GM18861 (cell line): ENCODE results near the gene LRRIQ4.

Experiments used
- ATAC-seq: cut with Tn5 transposase; IDR thresholded peaks from one replicate; pipeline ENCODE4 v1.9.1; 2021; ENCODE audit not compliant: unreplicated experiment

The LRRIQ4 gene

DNA sequence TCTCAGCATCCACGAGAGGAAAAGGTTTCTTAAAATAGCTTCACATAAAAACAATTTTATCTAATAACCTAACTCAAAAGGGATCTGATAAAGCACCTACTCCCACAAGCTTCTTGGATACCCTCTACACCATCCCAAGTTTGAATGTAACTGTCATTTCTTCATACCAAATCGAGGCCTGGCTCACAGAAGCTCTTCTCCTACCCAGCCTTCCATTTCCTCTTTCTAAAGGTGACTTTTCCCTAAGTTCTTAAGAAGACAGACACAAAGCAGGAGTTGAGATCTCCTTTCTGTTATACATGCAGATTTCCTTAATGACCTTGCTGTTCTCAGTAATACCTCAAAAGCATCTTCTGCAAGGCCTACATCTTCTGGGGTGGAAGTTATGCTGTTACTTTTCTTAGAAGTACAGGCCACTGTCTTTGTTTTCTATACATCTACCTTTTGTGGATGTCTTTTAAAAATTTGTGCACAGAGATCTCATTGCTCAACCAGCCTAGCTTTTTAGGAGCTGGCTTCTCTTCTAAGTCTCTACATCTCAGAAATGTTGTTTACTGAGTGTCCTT, 3.4 kb upstream of the LRRIQ4 start:
- ATAC-seq: no peak

DNA sequence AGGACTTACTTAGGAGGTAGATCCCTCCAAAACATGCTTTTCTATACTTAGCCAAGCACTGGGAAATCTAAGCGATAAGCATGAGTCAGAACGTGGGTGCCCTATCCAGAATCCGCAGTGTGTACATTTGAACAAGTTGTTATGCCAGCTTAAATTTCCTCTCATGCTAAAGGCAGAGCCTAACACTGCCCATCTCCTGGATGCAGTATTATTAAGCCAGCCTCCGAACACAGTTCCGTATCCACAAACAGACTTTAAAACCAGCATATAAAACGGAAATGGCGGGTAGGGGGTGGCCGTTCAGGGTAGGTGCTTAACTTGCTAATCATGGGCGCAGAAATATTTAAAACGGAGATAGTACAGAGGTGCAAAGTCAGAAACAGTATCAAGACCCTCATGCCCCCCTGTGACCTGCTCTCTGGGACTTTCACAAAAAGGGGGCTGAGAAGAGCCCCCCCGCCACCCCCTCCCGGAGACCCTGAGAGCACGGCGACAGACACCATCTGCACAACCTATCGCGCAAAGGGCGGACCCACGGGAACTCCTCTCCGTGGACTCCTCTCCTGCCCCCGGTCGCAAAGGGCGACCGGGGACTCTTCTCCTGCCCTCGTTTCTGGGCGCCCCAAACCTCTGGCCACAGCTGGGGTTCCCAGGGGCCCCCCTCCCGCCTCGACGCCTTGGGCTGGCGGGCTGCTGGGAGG, 889 bp upstream of the LRRIQ4 start:
- ATAC-seq: no peak

DNA sequence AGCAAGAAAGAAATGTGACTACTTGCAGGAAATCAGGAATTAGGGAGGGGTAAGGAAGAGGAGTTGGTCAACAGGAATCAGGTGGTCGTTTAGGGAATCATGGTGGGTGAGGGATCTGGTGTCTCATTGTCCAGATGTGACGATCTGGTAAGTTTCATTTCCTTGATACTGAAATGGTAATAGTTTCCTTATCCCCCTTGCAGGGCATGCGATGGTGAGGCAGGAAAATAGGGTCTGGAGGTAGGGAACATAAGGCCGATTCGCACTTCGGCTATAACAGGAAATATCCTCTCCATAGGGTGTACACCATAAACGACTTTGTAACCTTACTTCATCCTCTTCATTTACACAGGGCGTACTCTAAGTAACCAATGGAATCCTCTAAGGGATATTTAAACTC, 608 bp downstream of the LRRIQ4 start:
- no peak for ATAC-seq

DNA sequence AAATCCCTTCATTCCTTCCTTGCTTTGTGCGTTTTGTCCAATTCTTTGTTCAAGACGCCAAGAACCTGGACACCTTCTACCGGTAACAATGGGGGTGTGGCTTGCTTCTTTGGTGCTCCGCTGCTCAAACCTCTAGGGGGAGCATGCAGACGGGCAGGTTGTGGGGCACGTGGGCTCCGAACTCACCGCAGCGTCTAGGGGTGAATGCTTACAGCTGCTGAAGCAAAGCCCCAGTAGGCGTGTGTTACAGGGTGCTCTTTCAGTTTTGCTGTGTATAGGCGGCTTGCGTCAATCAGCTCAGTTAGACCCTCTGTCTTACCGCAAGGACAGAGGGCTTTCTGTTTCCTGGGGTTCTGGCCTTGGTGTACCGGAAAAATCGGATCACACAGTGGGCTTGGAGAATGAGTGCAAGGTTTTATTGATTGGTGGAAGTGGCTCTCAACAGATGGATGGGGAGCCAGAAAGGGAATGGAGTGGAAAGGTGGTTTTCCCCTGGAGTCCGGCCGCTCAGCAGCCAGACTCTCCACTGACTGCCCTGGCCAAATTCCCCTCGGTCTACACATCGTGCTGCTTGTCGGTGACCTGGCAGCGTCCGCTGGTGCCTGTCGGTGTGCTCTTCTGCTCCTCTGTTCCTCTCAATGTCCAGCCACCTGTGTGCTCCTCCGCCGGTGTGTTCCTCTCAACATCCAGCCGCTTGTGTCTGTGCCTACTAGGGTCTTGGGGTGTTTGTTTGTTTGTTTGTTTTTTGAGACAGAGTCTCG, 1.3 kb downstream of the LRRIQ4 start:
- peak; percentile 91 for ATAC-seq

DNA sequence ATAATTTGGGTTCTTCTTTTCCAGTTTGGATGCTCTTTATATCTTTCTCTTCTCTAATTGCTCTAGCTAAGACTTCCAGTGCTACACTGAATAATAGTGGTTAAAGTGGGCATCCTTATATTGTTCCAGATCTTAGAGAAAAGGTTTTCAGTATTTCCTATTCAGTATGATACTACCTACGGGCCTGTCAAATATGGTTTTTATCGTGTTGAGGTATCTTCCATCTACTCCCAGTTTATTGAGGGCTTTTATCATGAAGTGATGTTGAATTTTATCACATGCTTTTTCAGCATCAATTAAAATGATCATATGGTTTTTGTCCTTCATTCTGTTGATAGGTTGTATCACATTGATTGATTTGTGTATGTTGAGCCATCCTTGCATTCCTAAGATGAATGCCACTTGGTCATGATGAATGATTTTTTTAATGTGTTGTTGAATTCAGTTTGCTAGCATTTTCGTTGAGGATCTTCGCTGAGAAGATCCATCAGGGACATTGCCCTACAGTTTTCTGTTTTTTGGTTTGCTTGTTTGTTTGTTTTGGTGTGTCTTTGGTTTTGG, 3.0 kb downstream of the LRRIQ4 start:
- ATAC-seq: no peak

DNA sequence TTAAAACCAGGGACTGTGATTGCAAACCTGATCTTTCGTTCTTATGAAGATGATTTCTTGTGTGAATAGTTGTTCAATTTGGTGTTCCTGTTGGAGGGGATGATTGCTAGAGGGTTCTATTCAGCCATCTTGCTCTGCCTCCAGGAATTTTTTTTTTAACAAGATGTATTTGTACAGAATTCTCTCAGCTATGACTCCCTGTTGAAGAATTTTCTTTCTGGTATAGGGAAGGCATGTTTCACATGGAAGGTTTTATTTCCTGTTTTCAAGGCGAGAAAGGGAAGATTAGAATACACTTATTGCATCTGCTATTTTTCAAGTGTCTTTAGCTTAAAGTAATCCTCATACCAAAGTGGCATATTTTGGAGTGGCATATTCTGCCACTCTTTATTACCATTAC, 5.6 kb downstream of the LRRIQ4 start:
- no peak for ATAC-seq

DNA sequence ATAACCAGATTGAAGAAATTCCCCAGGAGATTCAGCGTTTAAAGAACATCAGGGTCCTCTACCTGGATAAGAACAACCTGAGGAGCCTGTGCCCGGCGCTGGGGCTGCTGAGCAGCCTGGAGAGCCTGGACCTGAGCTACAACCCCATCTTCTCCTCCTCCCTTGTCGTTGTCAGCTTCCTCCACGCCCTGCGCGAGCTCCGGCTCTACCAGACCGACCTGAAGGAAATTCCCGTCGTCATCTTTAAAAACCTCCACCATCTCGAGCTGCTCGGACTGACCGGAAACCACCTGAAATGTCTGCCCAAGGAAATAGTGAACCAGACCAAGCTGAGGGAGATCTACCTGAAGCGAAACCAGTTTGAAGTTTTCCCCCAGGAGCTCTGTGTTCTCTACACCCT, 9.4 kb downstream of the LRRIQ4 start:
- no peak for ATAC-seq

DNA sequence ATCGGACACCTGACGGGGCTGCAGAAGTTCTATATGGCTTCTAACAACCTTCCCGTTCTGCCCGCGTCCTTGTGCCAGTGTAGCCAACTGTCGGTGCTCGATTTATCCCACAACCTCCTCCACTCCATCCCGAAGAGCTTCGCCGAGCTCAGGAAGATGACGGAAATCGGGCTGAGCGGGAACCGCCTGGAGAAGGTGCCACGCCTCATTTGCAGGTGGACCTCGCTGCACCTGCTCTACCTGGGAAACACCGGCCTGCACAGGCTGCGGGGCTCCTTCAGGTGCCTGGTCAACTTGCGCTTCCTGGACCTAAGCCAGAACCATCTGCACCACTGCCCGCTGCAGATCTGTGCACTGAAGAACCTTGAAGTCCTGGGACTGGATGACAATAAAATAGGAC, 9.9 kb downstream of the LRRIQ4 start:
- no peak for ATAC-seq

DNA sequence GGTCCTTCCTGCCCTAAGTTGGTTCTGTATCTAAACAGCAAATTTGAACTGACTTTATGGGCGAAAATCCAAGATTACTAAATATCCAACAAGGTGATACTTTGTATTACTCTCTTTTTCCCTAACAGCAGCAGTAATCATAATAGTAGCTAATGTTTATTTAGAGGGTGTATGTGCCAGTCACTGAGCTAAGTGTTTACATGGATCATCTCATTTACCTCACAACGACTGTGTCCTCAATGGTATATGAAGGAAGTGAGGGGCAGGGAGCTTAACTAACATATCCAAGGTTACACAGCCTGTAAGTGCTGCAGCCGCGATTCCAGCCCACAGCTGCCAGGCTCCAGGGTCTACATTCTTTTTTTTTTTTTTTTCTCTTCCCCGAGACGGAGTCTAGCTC, 10.3 kb downstream of the LRRIQ4 start:
- ATAC-seq: no peak

DNA sequence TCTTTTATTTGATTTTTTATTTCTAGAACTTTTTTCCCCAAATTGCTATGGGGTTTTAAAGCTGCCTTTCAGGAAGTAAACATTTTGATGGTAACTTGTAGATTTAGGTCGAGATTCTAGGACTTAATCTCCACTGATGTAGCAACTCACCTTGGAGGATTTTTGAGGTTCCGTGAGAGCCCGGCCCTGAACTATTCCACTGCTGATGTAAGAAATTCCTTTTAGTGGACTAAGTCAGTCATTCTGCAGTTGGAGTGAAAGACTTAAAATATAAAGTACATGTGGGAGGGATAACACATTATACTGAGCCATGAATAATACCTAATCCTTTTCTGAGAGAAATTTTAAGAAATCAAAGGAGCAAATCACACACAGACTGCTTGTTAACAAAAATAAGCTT, 12.6 kb downstream of the LRRIQ4 start:
- no peak for ATAC-seq

DNA sequence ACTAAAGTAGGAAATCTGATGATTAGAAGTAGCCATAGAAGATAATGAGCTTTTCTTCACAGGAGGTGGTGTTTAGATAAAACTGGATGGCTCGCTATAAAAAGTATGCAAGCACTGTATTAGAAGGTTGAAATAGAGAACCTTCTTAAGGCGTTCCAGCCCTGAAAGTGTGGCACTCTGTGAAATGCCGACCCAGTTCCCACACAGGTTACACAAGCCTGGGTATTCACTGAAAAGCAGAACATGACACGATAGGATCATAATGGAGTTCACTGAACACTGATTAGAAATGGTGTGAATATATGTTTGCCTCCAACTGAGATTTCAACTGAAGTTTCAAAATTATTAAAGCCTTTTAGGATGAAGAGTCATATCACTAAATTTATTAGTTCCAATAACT, 15.0 kb downstream of the LRRIQ4 start:
- no peak for ATAC-seq

DNA sequence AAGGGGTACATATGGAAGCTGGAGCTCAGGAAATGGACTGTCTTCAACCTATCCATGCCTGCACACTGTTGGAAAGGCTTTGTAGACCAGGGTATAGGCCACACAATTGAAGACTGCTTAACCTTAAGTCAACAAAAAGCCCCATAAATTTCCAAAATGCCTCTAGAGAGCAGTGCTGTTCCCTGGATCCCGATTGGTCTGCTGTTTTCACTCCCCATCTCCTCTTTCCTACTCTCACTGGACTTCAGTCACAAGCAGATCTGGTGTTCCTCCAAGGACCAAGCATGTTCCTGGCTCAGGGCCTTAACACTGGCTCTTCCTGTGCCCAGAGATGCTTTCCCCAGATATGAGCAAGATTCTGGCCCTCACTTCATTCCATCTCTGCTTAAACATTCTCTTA, 22.9 kb downstream of the LRRIQ4 start:
- ATAC-seq: no peak

DNA sequence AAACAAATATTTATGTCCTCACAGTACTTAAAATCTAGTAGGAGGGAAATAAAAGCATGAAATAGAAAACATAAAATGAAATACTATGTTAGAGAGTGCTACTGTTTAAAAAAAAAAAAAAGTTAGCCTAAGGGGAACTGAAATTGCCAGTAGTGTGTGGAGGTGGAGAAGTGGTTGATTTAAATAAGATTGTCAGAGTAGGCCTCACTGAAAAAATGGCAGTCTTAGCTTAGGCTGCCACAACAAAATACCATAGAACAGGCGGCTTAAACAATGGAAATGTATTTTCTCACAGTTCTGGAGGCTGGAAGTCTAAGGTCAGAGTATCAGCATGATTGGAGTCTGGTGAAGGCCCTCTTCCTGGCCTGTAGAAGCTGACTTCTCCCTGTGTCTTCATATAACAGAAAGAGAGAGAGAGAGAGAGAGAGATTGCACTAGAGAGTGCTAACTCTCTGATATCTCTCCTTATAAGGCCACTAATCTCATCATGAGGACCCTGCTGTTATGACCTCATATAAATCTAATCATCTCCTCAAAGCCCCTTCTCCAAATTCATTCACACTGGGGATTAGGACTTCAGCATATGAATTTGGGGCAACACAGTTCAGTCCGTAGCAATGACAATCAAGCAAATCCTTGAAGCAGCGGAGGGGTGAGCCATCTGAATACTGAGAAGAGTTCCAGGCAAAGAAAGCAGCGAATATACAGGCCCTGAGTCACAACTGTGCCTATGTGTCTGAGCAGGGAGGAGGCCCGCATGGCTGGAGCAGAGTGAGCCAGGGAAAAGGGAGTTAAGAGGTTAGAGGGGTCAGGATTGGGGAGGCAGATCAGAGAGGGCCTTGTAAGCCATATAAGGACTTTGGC, 23.6 kb downstream of the LRRIQ4 start:
- ATAC-seq: peak; percentile 72

DNA sequence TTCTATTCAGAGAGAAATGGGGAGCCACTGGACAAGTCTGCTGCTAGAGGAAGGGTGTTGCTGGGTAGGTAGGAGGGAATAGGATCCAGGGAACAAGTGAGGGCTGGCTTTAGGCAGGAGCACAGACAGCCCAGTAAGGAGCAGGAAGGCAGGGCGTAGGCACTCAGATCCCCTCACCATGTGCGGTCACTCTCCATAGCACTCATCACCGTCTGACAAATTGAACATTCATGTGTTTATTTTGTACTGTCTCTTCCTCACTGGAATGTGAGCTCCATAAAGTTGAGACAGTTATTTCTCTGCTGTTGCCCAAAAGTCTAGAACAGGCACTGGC, 24.2 kb downstream of the LRRIQ4 start:
- no peak for ATAC-seq

DNA sequence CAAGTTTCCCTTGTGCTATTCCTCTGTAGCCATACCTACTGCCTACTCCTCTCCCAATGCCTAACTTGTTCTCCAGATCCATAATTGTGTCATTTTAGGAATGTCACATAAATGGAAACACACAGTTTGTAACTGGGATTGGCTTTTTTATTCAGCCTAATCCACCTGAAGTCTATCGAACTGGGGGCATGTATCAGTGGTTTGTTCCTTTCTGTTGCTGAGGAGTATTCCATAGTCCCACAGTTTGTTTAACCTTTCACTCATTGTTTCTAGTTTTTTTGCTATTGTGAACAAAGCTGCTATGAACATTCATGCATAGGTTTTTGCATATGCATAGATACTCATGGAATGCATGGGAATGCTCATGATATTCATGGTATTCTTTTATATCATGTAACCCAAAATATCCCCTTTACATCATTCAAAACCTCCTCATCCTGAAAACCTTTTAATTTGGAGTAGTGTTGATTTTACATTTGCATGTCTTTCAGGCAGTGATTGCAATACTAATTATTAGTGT, 25.9 kb downstream of the LRRIQ4 start:
- no peak for ATAC-seq

DNA sequence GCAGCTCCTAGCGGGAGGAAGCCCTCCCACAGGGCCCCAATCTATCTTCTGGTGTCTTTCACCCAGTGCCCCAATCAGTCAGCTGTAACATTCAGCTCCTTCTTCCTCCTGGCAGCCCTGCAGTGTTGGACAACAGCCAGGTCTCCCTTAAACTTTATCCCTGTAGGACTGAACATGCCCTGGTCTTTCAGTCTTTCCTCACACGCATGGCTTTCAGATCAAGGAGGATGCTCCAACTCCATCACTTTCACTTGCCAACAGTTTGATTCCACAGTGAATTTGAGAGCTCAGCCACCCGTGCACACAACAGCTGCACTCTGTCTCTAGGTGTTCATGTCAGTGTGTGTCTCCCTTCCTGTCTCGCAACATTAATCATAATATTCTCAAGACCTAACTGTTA, 28.5 kb downstream of the LRRIQ4 start:
- ATAC-seq: peak; percentile 57

DNA sequence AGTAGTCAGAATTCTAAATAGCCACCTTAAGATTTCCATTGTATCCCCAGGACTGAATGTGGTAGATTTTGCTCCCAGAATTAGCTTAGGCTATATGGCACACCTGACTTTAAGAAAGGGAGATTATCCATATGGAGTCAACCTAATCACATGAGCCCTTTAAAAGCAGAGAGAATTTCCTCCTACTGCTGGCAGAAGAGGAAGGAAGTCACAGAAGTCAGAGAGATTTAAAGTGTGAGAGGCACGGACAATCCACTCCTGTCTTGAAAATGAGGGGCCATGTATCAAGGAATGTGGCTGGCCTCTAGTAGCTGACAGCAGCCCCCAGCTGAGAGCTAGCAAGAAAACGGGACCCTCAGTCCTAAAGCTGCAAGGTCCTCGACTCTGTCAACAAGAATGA, 30.3 kb downstream of the LRRIQ4 start:
- no peak for ATAC-seq

DNA sequence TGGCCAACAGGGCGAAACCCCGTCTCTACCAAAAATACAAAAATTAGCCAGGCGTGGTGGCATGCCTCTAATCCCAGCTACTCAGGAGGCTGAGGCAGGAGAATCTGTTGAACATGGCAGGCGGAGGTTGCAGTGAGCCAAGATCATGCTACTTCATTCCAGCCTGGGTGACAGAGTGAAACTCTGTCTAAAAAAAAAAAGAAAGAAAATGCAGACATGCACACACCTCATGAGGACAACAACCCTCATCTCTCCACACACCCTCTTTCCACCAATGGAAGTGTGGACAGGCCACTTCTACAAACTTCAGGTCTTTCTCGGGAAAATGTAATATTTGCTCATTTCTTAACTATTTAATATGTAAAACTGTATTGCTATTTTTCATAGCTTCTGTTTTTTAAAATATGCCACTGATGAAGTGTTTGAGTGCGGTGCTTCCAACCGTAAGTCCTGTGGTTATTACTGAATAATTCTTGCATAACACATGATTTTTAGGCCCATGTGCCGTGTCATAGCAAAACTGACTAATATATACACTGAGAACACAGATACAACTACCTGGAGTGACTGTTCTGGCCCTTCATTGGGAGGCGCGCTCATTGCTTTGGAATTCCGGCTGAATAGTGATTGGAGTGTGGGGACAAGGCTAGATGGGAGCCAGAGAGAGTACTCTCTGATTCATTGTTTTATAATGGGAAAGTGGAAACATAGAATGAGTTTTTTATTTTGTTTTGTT, 34.0 kb downstream of the LRRIQ4 start:
- ATAC-seq: peak; percentile 99

DNA sequence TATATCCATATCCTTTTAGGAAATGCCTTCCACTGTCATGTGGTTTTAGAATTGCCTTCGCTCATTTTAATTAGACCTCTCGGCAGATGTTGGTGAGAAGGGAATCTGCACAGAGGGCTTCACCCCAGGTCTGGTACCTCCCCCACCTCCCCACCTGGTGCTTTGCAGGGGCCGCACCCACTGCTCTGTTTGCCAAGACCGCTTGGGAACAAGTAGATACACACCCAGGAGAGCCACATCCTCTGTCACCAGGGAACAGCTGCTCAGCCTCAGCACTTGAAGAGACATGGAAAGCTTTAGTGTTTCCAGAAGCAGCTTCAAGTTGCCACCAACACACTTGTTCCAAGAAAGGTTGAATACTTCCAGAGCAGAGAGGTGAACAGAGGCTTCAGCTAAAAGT, 35.2 kb downstream of the LRRIQ4 start:
- ATAC-seq: no peak

DNA sequence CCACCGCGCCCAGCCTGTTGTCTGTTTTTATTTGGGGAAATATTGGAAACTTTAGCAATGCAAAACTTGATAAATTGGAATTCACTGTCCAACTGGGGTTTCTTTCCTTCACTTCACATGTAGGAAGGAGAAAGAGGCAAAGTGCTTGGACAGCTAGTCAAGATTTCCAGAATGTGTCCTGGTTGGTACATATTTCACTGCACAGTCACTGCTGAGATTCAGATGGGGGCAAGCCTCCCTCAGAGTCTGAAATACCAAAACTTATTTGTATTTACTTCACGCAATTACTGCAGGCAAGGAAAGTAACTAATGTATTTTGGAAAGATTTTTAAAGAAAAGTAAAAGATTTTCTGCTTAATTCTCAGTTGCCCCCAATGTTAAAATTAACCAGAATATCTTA, 36.1 kb downstream of the LRRIQ4 start:
- ATAC-seq: no peak
